Stimulated activated naive B cell treated with anti-CD40 and anti-IgM and Interleukin-4, amounts not matched to agents 10 μg/mL and 1 μg/mL and 100 μg/mL, for 72 hours (primary cell): ENCODE measurements around the gene PKN1.

ENCODE experiments used
- ATAC-seq, 2 donors: fragments of 150-1000 bp; cut with Tn5 transposase; replicated peaks; 2 replicates each; pipeline ENCODE4 v1.10.0; 2021; ENCODE audit warnings: moderate library complexity in 1 of 2
- DNase-seq: peaks from one replicate; pipeline ENCODE4 v3.0.0; 2021
- H3K27ac Mint-ChIP-seq: one replicate; pipeline ENCODE4 v1.8.0; 2022; ENCODE audit warnings: mild to moderate bottlenecking, mixed read lengths
- H3K27me3 Mint-ChIP-seq, 2 donors: one replicate each; pipeline ENCODE4 v1.8.0; 2022; ENCODE audit warnings: mixed read lengths in 2 of 2
- H3K36me3 Mint-ChIP-seq, 2 donors: one replicate each; pipeline ENCODE4 v1.8.0; 2022; ENCODE audit warnings: mixed read lengths in 2 of 2, mild to moderate bottlenecking in 1 of 2
- H3K4me1 Mint-ChIP-seq, 2 donors: one replicate each; pipeline ENCODE4 v1.8.0; 2022; ENCODE audit warnings: mixed read lengths in 2 of 2, mild to moderate bottlenecking in 1 of 2
- H3K4me3 Mint-ChIP-seq, 2 donors: one replicate each; pipeline ENCODE4 v1.8.0; 2022; ENCODE audit warnings: mild to moderate bottlenecking in 2 of 2, mixed read lengths in 2 of 2, moderate library complexity in 1 of 2
- H3K9me3 Mint-ChIP-seq, 2 donors: one replicate each; pipeline ENCODE4 v1.8.0; 2022; ENCODE audit warnings: mixed read lengths in 2 of 2, mild to moderate bottlenecking in 1 of 2

The PKN1 gene

GRCh38 chr19:14411161-14411937, 21.8 kb upstream of the PKN1 start:
- Mint-ChIP-seq H3K4me1 (peaks cover 47 to 50% of the 10 kb centered on the region in 2 donors), H3K36me3 (peaks cover 74 to 77% of the 10 kb centered on the region in 2 donors), H3K4me3 (peak overlapping the region in 1 of 2 donors; percentile 39), H3K27ac (peak overlapping the region; percentile 89), H3K9me3 (peaks cover 0 to 3% of the 10 kb centered on the region in 2 donors), H3K27me3 (no peaks in the 10 kb centered on the region)
- ATAC-seq (no peak), DNase-seq (no peak)

- no peaks in the 10 kb centered on the region for H3K27me3 Mint-ChIP-seq
- DNase-seq (no peak), ATAC-seq (no peak)
- H3K36me3 Mint-ChIP-seq = peaks cover 73 to 77% of the 10 kb centered on the region in 2 donors
- peaks cover 47 to 50% of the 10 kb centered on the region in 2 donors for H3K4me1 Mint-ChIP-seq
- peak overlapping the region; percentile 89 for H3K27ac Mint-ChIP-seq
- H3K4me3 Mint-ChIP-seq = peak overlapping the region in 1 of 2 donors; percentile 21
- peaks cover 0 to 3% of the 10 kb centered on the region in 2 donors for H3K9me3 Mint-ChIP-seq
Observed at GRCh38 chr19:14411938-14412245, 21.2 kb upstream of the PKN1 start.

GRCh38 chr19:14412324-14412995, 20.6 kb upstream of the PKN1 start:
- Mint-ChIP-seq H3K27me3 (no peaks in the 10 kb centered on the region), H3K4me1 (peaks cover 47 to 50% of the 10 kb centered on the region in 2 donors), H3K4me3 (no peak overlapping the region), H3K36me3 (peaks cover 70 to 76% of the 10 kb centered on the region in 2 donors), H3K27ac (peak overlapping the region; percentile 37), H3K9me3 (peaks cover 0 to 3% of the 10 kb centered on the region in 2 donors)
- no peak for ATAC-seq
- no peak for DNase-seq

- no peak for DNase-seq
- Mint-ChIP-seq H3K4me3 (peak overlapping the region in 1 of 2 donors; percentile 27), H3K36me3 (peaks cover 66 to 72% of the 10 kb centered on the region in 2 donors), H3K27ac (peak overlapping the region; percentile 86), H3K27me3 (no peaks in the 10 kb centered on the region), H3K9me3 (peaks cover 0 to 3% of the 10 kb centered on the region in 2 donors), H3K4me1 (peaks cover 47 to 49% of the 10 kb centered on the region in 2 donors)
- no peak for ATAC-seq
Observed at GRCh38 chr19:14412996-14413692, 20.0 kb upstream of the PKN1 start.

- Mint-ChIP-seq H3K27me3 (no peaks in the 10 kb centered on the region), H3K27ac (peak overlapping the region; percentile 86), H3K4me3 (peak overlapping the region in 1 of 2 donors; percentile 27), H3K9me3 (peaks cover 0 to 3% of the 10 kb centered on the region in 2 donors), H3K4me1 (peaks cover 43 to 44% of the 10 kb centered on the region in 2 donors), H3K36me3 (peaks cover 62 to 68% of the 10 kb centered on the region in 2 donors)
- ATAC-seq (no peak), DNase-seq (no peak)
Observed at GRCh38 chr19:14413693-14414181, 19.4 kb upstream of the PKN1 start.

- Mint-ChIP-seq H3K27me3 (no peaks in the 10 kb centered on the region), H3K4me1 (peaks cover 40 to 50% of the 10 kb centered on the region in 2 donors), H3K27ac (peak overlapping the region; percentile 63), H3K36me3 (peaks cover 59 to 62% of the 10 kb centered on the region in 2 donors), H3K4me3 (peak overlapping the region; percentile 2 to 27), H3K9me3 (peaks cover 0 to 3% of the 10 kb centered on the region in 2 donors)
- ATAC-seq (no peak), DNase-seq (no peak)
Observed at GRCh38 chr19:14414926-14415690, 18.0 kb upstream of the PKN1 start.

GRCh38 chr19:14416817-14417231, 16.3 kb upstream of the PKN1 start:
- Mint-ChIP-seq H3K36me3 (peaks cover 45 to 49% of the 10 kb centered on the region in 2 donors), H3K4me1 (peaks cover 35 to 46% of the 10 kb centered on the region in 2 donors), H3K27ac (peak overlapping the region; percentile 93), H3K4me3 (peak overlapping the region; percentile 91 to 97), H3K27me3 (no peaks in the 10 kb centered on the region), H3K9me3 (peaks cover 0 to 3% of the 10 kb centered on the region in 2 donors)
- DNase-seq (no peak), ATAC-seq (no peak)

GRCh38 chr19:14418856-14419105, 14.3 kb upstream of the PKN1 start:
- ATAC-seq (peak; percentile 71 to 74), DNase-seq (no peak)
- H3K27me3 Mint-ChIP-seq = no peaks in the 10 kb centered on the region
- H3K9me3 Mint-ChIP-seq = peaks cover 0 to 3% of the 10 kb centered on the region in 2 donors
- peak overlapping the region; percentile 91 to 97 for H3K4me3 Mint-ChIP-seq
- peaks cover 23 to 34% of the 10 kb centered on the region in 2 donors for H3K4me1 Mint-ChIP-seq
- H3K27ac Mint-ChIP-seq = peak overlapping the region; percentile 99
- H3K36me3 Mint-ChIP-seq = peaks cover 30 to 35% of the 10 kb centered on the region in 2 donors

- H3K4me3 Mint-ChIP-seq = peak within 1 kb of the TSS; percentile 91 to 97
- peaks cover 27 to 32% of the 10 kb centered on the region in 2 donors for H3K36me3 Mint-ChIP-seq
- peak; percentile 93 to 94 for ATAC-seq
Observed at GRCh38 chr19:14419106-14419813, 13.8 kb upstream of the PKN1 start, which contains the start of gene DDX39A. Gene DDX39A (minus strand): TSS chr19:14419341. CDS start chr19:14413220, 6,121 bp downstream.

GRCh38 chr19:14425696-14426138, 7.4 kb upstream of the PKN1 start:
- Mint-ChIP-seq H3K4me1 (peaks cover 2 to 3% of the 10 kb centered on the region in 2 donors), H3K9me3 (no peaks in the 10 kb centered on the region), H3K36me3 (no peaks in the 10 kb centered on the region), H3K27ac (no peak overlapping the region), H3K4me3 (no peak overlapping the region), H3K27me3 (peaks cover 4 to 7% of the 10 kb centered on the region in 2 donors)
- DNase-seq (no peak), ATAC-seq (no peak)

More at GRCh38 chr19:14419106-14419813, 13.8 kb upstream of the PKN1 start, which contains the start of gene DDX39A:
- H3K27ac Mint-ChIP-seq = peak within 1 kb of the TSS; percentile 99
- peaks cover 0 to 3% of the 10 kb centered on the region in 2 donors for H3K9me3 Mint-ChIP-seq
- H3K27me3 Mint-ChIP-seq = no peaks in the 10 kb centered on the region
- peak; percentile 98 for DNase-seq
- H3K4me1 Mint-ChIP-seq = peaks cover 23 to 32% of the 10 kb centered on the region in 2 donors

GRCh38 chr19:14427461-14427860, 5.6 kb upstream of the PKN1 start:
- no peaks in the 10 kb centered on the region for H3K9me3 Mint-ChIP-seq
- DNase-seq (no peak), ATAC-seq (no peak)
- H3K27ac Mint-ChIP-seq = no peak overlapping the region
- peaks cover 6 to 10% of the 10 kb centered on the region in 2 donors for H3K27me3 Mint-ChIP-seq
- H3K4me1 Mint-ChIP-seq = peaks cover 10 to 17% of the 10 kb centered on the region in 2 donors
- no peak overlapping the region for H3K4me3 Mint-ChIP-seq
- no peaks in the 10 kb centered on the region for H3K36me3 Mint-ChIP-seq

GRCh38 chr19:14428882-14429416, 4.2 kb upstream of the PKN1 start:
- no peak overlapping the region for H3K27ac Mint-ChIP-seq
- ATAC-seq = no peak
- no peaks in the 10 kb centered on the region for H3K9me3 Mint-ChIP-seq
- H3K36me3 Mint-ChIP-seq = no peaks in the 10 kb centered on the region
- H3K27me3 Mint-ChIP-seq = peaks cover 6 to 10% of the 10 kb centered on the region in 2 donors
- no peak for DNase-seq
- H3K4me1 Mint-ChIP-seq = peaks cover 10 to 22% of the 10 kb centered on the region in 2 donors
- no peak overlapping the region for H3K4me3 Mint-ChIP-seq

- DNase-seq (no peak), ATAC-seq (no peak)
- H3K4me1 Mint-ChIP-seq = peaks cover 22 to 38% of the 10 kb centered on the region in 2 donors
- H3K4me3 Mint-ChIP-seq = no peak overlapping the region
- peak overlapping the region; percentile 44 for H3K27ac Mint-ChIP-seq
- peaks cover 6 to 10% of the 10 kb centered on the region in 2 donors for H3K27me3 Mint-ChIP-seq
- H3K36me3 Mint-ChIP-seq = peaks cover 3% of the 10 kb centered on the region in 2 donors
- no peaks in the 10 kb centered on the region for H3K9me3 Mint-ChIP-seq
Observed at GRCh38 chr19:14430712-14431111, 2.4 kb upstream of the PKN1 start.
